SU-DHL-6 (cell line): ENCODE data around the gene TP53AIP1.

Experiments used
- H2AFZ ChIP-seq: fragments of 200-600 bp; sonication (generic); 2 replicates; pipeline ENCODE4 v1.6.1; 2014; ENCODE audit warnings: low read depth, mild to moderate bottlenecking, moderate library complexity, mixed read lengths, antibody characterized with exemption, low read length; ENCODE audit not compliant: severe bottlenecking
- H3F3A ChIP-seq: fragments of 200-600 bp; shearing (Covaris generic); 2 replicates; pipeline ENCODE4 v1.6.0; 2016; ENCODE audit warnings: antibody characterized with exemption, mild to moderate bottlenecking; ENCODE audit not compliant: insufficient read depth
- H3K27ac ChIP-seq: fragments of 200-600 bp; sonication (generic); 2 replicates; pipeline ENCODE4 v1.5.1; 2016; ENCODE audit warnings: low read depth, mild to moderate bottlenecking, low read length, moderate library complexity, mixed read lengths
- H3K27me3 ChIP-seq: fragments of 200-600 bp; sonication (generic), shearing (Covaris generic); 2 replicates; pipeline ENCODE4 v1.6.0; 2014; ENCODE audit warnings: mild to moderate bottlenecking, low read length
- H3K36me3 ChIP-seq: fragments of 200-600 bp; sonication (generic); 2 replicates; pipeline ENCODE4 v1.6.1; 2014; ENCODE audit warnings: mild to moderate bottlenecking, low read length, mixed read lengths
- H3K4me2 ChIP-seq: fragments of 300-600, 200-600 bp; shearing (Covaris generic), sonication (generic); 2 replicates; pipeline ENCODE4 v1.6.0; 2014; ENCODE audit warnings: low read length, low read depth, mild to moderate bottlenecking; ENCODE audit not compliant: poor library complexity, severe bottlenecking
- H3K4me3 ChIP-seq: fragments of 200-600 bp; sonication (generic); 2 replicates; pipeline ENCODE4 v1.5.1; 2014; ENCODE audit warnings: antibody characterized with exemption, low read length, mild to moderate bottlenecking, mixed read lengths; ENCODE audit not compliant: insufficient read depth, poor library complexity, severe bottlenecking
- H3K79me2 ChIP-seq: fragments of 200-600 bp; sonication (generic); 2 replicates; pipeline ENCODE4 v1.6.1; 2014; ENCODE audit warnings: mild to moderate bottlenecking, low read length, moderate library complexity; ENCODE audit not compliant: insufficient read depth
- H3K9ac ChIP-seq: fragments of 200-600 bp; sonication (generic); 2 replicates; pipeline ENCODE4 v1.7.0; 2014; ENCODE audit warnings: mild to moderate bottlenecking, low read length
- H3K9me2 ChIP-seq: fragments of 200-600 bp; sonication (generic); replicated peaks from 2 replicates; pipeline ENCODE4 v1.6.1; 2014; ENCODE audit warnings: low read length; ENCODE audit not compliant: insufficient read depth
- H3K9me3 ChIP-seq: fragments of 200-600 bp; sonication (generic); 2 replicates; pipeline ENCODE4 v1.6.1; 2014; ENCODE audit warnings: low read length, mixed read lengths; ENCODE audit not compliant: insufficient read depth
- H4K20me1 ChIP-seq: fragments of 200-600 bp; sonication (generic); 2 replicates; pipeline ENCODE4 v1.6.1; 2014; ENCODE audit warnings: low read depth, mild to moderate bottlenecking, antibody characterized with exemption, low read length, moderate library complexity, mixed read lengths
- CTCF ChIP-seq: fragments of 200-600 bp; sonication (generic); IDR thresholded peaks from one replicate; pipeline ENCODE4 v1.5.1; 2017; ENCODE audit warnings: antibody characterized with exemption, mild to moderate bottlenecking, low read length, moderate library complexity; ENCODE audit not compliant: insufficient read depth, poor library complexity, severe bottlenecking
- EZH2phosphoT487 ChIP-seq: fragments of 200-600 bp; sonication (generic), shearing (Covaris generic); conservative IDR thresholded peaks from 2 replicates; pipeline ENCODE4 v1.6.1; 2018; ENCODE audit warnings: mild to moderate bottlenecking, antibody characterized with exemption, low read length, moderate library complexity, mixed read lengths

TP53AIP1 gene

GRCh38 chr11:128929991-128930390 lies 12.7 kb downstream of the TP53AIP1 start:
- H3K4me2 ChIP-seq = no peak overlapping the region
- H3K27me3 ChIP-seq = no peaks in the 10 kb centered on the region
- no peaks in the 10 kb centered on the region for H3K9me3 ChIP-seq
- no peaks in the 10 kb centered on the region for H3F3A ChIP-seq
- H3K27ac ChIP-seq = no peak overlapping the region
- no peaks in the 10 kb centered on the region for H3K36me3 ChIP-seq
- no peaks in the 10 kb centered on the region for H3K9me2 ChIP-seq
- H4K20me1 ChIP-seq = no peaks in the 10 kb centered on the region
- no peak overlapping the region for H2AFZ ChIP-seq
- H3K9ac ChIP-seq = no peak overlapping the region
- no peak overlapping the region for H3K4me3 ChIP-seq
- no peaks in the 10 kb centered on the region for H3K79me2 ChIP-seq
- no peak for TF ChIP-seq EZH2phosphoT487
- no peak for TF ChIP-seq CTCF

- H3K9ac ChIP-seq = no peak overlapping the region
- no peaks in the 10 kb centered on the region for H3K36me3 ChIP-seq
- no peaks in the 10 kb centered on the region for H3K79me2 ChIP-seq
- no peaks in the 10 kb centered on the region for H3K27me3 ChIP-seq
- no peaks in the 10 kb centered on the region for H3K9me2 ChIP-seq
- H3F3A ChIP-seq = no peaks in the 10 kb centered on the region
- no peak overlapping the region for H3K4me3 ChIP-seq
- no peak overlapping the region for H3K4me2 ChIP-seq
- H4K20me1 ChIP-seq = no peaks in the 10 kb centered on the region
- H3K9me3 ChIP-seq = no peaks in the 10 kb centered on the region
- no peak overlapping the region for H2AFZ ChIP-seq
- H3K27ac ChIP-seq = no peak overlapping the region
- TF ChIP-seq EZH2phosphoT487 (no peak), CTCF (no peak)
Measured at GRCh38 chr11:128929468-128929867, 13.2 kb downstream of the TP53AIP1 start.

- no peaks in the 10 kb centered on the region for H4K20me1 ChIP-seq
- H2AFZ ChIP-seq = no peak overlapping the region
- H3K4me3 ChIP-seq = no peak overlapping the region
- no peak overlapping the region for H3K4me2 ChIP-seq
- no peaks in the 10 kb centered on the region for H3K9me2 ChIP-seq
- H3F3A ChIP-seq = no peaks in the 10 kb centered on the region
- no peak overlapping the region for H3K27ac ChIP-seq
- H3K27me3 ChIP-seq = no peaks in the 10 kb centered on the region
- no peaks in the 10 kb centered on the region for H3K79me2 ChIP-seq
- H3K9ac ChIP-seq = no peak overlapping the region
- H3K9me3 ChIP-seq = no peaks in the 10 kb centered on the region
- no peaks in the 10 kb centered on the region for H3K36me3 ChIP-seq
- TF ChIP-seq EZH2phosphoT487 (no peak), CTCF (no peak)
Measured at GRCh38 chr11:128928400-128928799, 14.3 kb downstream of the TP53AIP1 start.
